GM23248 (cell line): ENCODE measurements around the gene SLC2A9. TPM values are rescaled to one million over a fixed set of nuclear protein-coding genes. Genes with fewer than 3 reads are reported as not detected.

Source experiments
- DNase-seq: peaks from one replicate; pipeline ENCODE4 v3.0.0-alpha.2; 2015
- H2AFZ ChIP-seq: fragments of 200-600 bp; sonication (generic); 2 replicates; pipeline ENCODE4 v1.6.1; 2016; ENCODE audit warnings: antibody characterized with exemption
- H3F3A ChIP-seq: fragments of 200-600 bp; sonication (generic); 2 replicates; pipeline ENCODE4 v1.6.1; 2016; ENCODE audit warnings: mild to moderate bottlenecking, antibody characterized with exemption, mixed run types; ENCODE audit not compliant: insufficient read depth
- H3K27ac ChIP-seq: fragments of 200-600 bp; sonication (generic); 2 replicates; pipeline ENCODE4 v1.5.1; 2016; ENCODE audit warnings: mild to moderate bottlenecking
- H3K27me3 ChIP-seq: fragments of 200-600 bp; sonication (generic); replicated peaks from 2 replicates; pipeline ENCODE4 v1.6.1; 2016; ENCODE audit warnings: mild to moderate bottlenecking; ENCODE audit not compliant: insufficient read depth
- H3K36me3 ChIP-seq: fragments of 200-600 bp; sonication (generic); 2 replicates; pipeline ENCODE4 v1.6.1; 2016; ENCODE audit warnings: low read depth, mild to moderate bottlenecking
- H3K4me1 ChIP-seq: fragments of 200-600 bp; sonication (generic); 2 replicates; pipeline ENCODE4 v1.6.1; 2016; ENCODE audit warnings: mild to moderate bottlenecking; ENCODE audit not compliant: insufficient read depth
- H3K4me2 ChIP-seq: fragments of 200-600 bp; sonication (generic); one replicate; pipeline ENCODE4 v1.6.1; 2016; ENCODE audit warnings: mild to moderate bottlenecking; ENCODE audit not compliant: unreplicated experiment
- H3K4me3 ChIP-seq: fragments of 200-600 bp; sonication (generic); 2 replicates; pipeline ENCODE4 v1.5.1; 2016; ENCODE audit warnings: mild to moderate bottlenecking
- H3K79me2 ChIP-seq: fragments of 200-600 bp; sonication (generic); 2 replicates; pipeline ENCODE4 v1.6.1; 2016; ENCODE audit warnings: mild to moderate bottlenecking; ENCODE audit not compliant: insufficient read depth
- H3K9ac ChIP-seq: fragments of 200-600 bp; sonication (generic); 2 replicates; pipeline ENCODE4 v1.6.1; 2016; ENCODE audit warnings: mild to moderate bottlenecking
- H3K9me2 ChIP-seq: fragments of 200-600 bp; sonication (generic); 2 replicates; pipeline ENCODE4 v1.6.1; 2016; ENCODE audit warnings: mixed run types, mild to moderate bottlenecking, moderate library complexity; ENCODE audit not compliant: insufficient read depth
- H3K9me3 ChIP-seq: fragments of 200-600 bp; sonication (generic); one replicate; pipeline ENCODE4 v1.6.1; 2017; ENCODE audit warnings: low read depth
- H4K20me1 ChIP-seq: fragments of 200-600 bp; sonication (generic); 2 replicates; pipeline ENCODE4 v1.6.0; 2016; ENCODE audit not compliant: insufficient read depth
- EZH2 ChIP-seq: fragments of 200-600 bp; sonication (generic); IDR thresholded peaks from 2 replicates; pipeline ENCODE4 v1.6.1; 2018; ENCODE audit warnings: antibody characterized with exemption, mild to moderate bottlenecking; ENCODE audit not compliant: insufficient read depth, poor library complexity, severe bottlenecking
- EZH2phosphoT487 ChIP-seq: fragments of 200-600 bp; sonication (generic); IDR thresholded peaks from 2 replicates; pipeline ENCODE4 v1.6.1; 2018; ENCODE audit warnings: antibody characterized with exemption, moderate library complexity, mild to moderate bottlenecking, low read depth; ENCODE audit not compliant: insufficient read depth
- WGBS, 2 experiments: methylation state at CpG; one replicate each; pipeline ENCODE4 v1.1.6; 2015 to 2017; ENCODE audit warnings: low lambda C conversion rate in 2 of 2, low coverage in 1 of 2; ENCODE audit errors: missing lambda C conversion rate in 2 of 2; 5-methylcytosine and 5-hydroxymethylcytosine counted together
- in situ Hi-C: fragments of 300-500 bp; cut with MboI; formaldehyde crosslinking; loops from 2 replicates; pipeline ENCODE4 v1.15.0; 2020
- polyA plus RNA-seq: library from polyadenylated mRNA; unstranded; fragments of >200 nt; fragmentation: Nextera tagmentation; extraction: Ambion mirVana; gene quantifications from 2 replicates; pipeline ENCODE4 v1.2.1, GENCODE V29; 2016
- total RNA-seq: library from RNA; depleted of rRNA; stranded (reverse); fragments of >200 nt; shearing (Covaris generic); gene quantifications from 2 replicates; pipeline ENCODE4 v1.2.3, GENCODE V29; 2014

SLC2A9 gene
- total and polyA plus RNA-seq, 2 experiments from 2014 or later: 2.8 to 3.5 TPM

GRCh38 chr4:9898596-9899305 lies 122.5 kb downstream of the SLC2A9 start:
- in situ Hi-C loops: no loop called here
- 59 to 62% methylated on average over 9 of the region's 9 CpGs for WGBS, 2 experiments
- no peak overlapping the region for H3K27ac ChIP-seq

GRCh38 chr4:9895333-9895705 lies 126.0 kb downstream of the SLC2A9 start:
- Histone ChIP-seq H2AFZ (no peak overlapping the region), H4K20me1 (no peaks in the 10 kb centered on the region), H3K27ac (no peak overlapping the region), H3F3A (no peaks in the 10 kb centered on the region), H3K4me2 (no peak overlapping the region), H3K9me3 (no peaks in the 10 kb centered on the region), H3K79me2 (no peaks in the 10 kb centered on the region), H3K9me2 (no peaks in the 10 kb centered on the region), H3K9ac (no peak overlapping the region), H3K4me3 (no peak overlapping the region), H3K4me1 (no peaks in the 10 kb centered on the region), H3K36me3 (no peaks in the 10 kb centered on the region), H3K27me3 (no peaks in the 10 kb centered on the region; the same call in 1 of the 2 replicates)
- no peak for DNase-seq
- TF ChIP-seq EZH2phosphoT487: no peak
- TF ChIP-seq EZH2: no peak
- 3% methylated on average over 4 of the region's 4 CpGs for WGBS, 2 experiments
- in situ Hi-C loops: no loop called here

More at GRCh38 chr4:9898596-9899305, 122.5 kb downstream of the SLC2A9 start:
- H3K9me2 ChIP-seq: no peaks in the 10 kb centered on the region
- TF ChIP-seq EZH2phosphoT487: no peak
- TF ChIP-seq EZH2: no peak
- H3K9me3 ChIP-seq: no peaks in the 10 kb centered on the region
- H3K9ac ChIP-seq: no peak overlapping the region
- no peaks in the 10 kb centered on the region for H3K36me3 ChIP-seq
- no peak overlapping the region for H3K4me3 ChIP-seq
- no peaks in the 10 kb centered on the region; the same call in 1 of the 2 replicates for H3K27me3 ChIP-seq
- H3F3A ChIP-seq: no peaks in the 10 kb centered on the region
- DNase-seq: peak; percentile 39
- H3K79me2 ChIP-seq: no peaks in the 10 kb centered on the region
- H3K4me1 ChIP-seq: no peaks in the 10 kb centered on the region
- H3K4me2 ChIP-seq: no peak overlapping the region
- no peaks in the 10 kb centered on the region for H4K20me1 ChIP-seq
- H2AFZ ChIP-seq: no peak overlapping the region

- no peak overlapping the region for H3K4me3 ChIP-seq
- no peak overlapping the region for H3K4me2 ChIP-seq
- no peak overlapping the region for H2AFZ ChIP-seq
- 8 to 12% methylated on average over 3 of the region's 3 CpGs for WGBS, 2 experiments
- H3K9ac ChIP-seq: no peak overlapping the region
- no peaks in the 10 kb centered on the region; the same call in 1 of the 2 replicates for H3K27me3 ChIP-seq
- H3F3A ChIP-seq: no peaks in the 10 kb centered on the region
- H3K9me2 ChIP-seq: no peaks in the 10 kb centered on the region
- no peak overlapping the region for H3K27ac ChIP-seq
- no peaks in the 10 kb centered on the region for H4K20me1 ChIP-seq
- TF ChIP-seq EZH2 (no peak), EZH2phosphoT487 (no peak)
- H3K4me1 ChIP-seq: no peaks in the 10 kb centered on the region
- in situ Hi-C loops: no loop called here
- H3K9me3 ChIP-seq: no peaks in the 10 kb centered on the region
- no peaks in the 10 kb centered on the region for H3K36me3 ChIP-seq
- DNase-seq: peak; percentile 14
- H3K79me2 ChIP-seq: no peaks in the 10 kb centered on the region
Observed at GRCh38 chr4:9894644-9895332, 126.5 kb downstream of the SLC2A9 start.

- Histone ChIP-seq H3K36me3 (no peaks in the 10 kb centered on the region), H3K9me2 (no peaks in the 10 kb centered on the region), H3K4me3 (no peak overlapping the region), H3K27ac (no peak overlapping the region), H3F3A (no peaks in the 10 kb centered on the region), H3K27me3 (no peaks in the 10 kb centered on the region; the same call in 1 of the 2 replicates), H3K4me1 (no peaks in the 10 kb centered on the region), H4K20me1 (no peaks in the 10 kb centered on the region), H2AFZ (no peak overlapping the region), H3K9ac (no peak overlapping the region), H3K4me2 (no peak overlapping the region), H3K79me2 (no peaks in the 10 kb centered on the region), H3K9me3 (no peaks in the 10 kb centered on the region)
- in situ Hi-C loops: no loop called here
- DNase-seq: no peak
- TF ChIP-seq EZH2 (no peak), EZH2phosphoT487 (no peak)
- WGBS, 2 experiments: 66 to 70% methylated on average over 8 of the region's 8 CpGs
Observed at GRCh38 chr4:9893329-9894108, 127.8 kb downstream of the SLC2A9 start.
